IMR-90 (cell line): ENCODE results near the gene STEAP3.

Experiments used
- CTCF ChIP-seq: conservative IDR thresholded peaks from 2 replicates; pipeline ENCODE4 v1.5.1; 2012; ENCODE audit warnings: mild to moderate bottlenecking, low read depth, low read length, improper control_type of control experiment
- ELK1 ChIP-seq: fragments of 150-350 bp; IDR thresholded peaks from 2 replicates; pipeline ENCODE4 v1.6.1; 2016; ENCODE audit warnings: low read depth, mild to moderate bottlenecking, low read length, moderate library complexity, borderline replicate concordance
- MAFK ChIP-seq: IDR thresholded peaks from 2 replicates; pipeline ENCODE4 v1.6.1; 2012; ENCODE audit warnings: low read depth, low read length, improper control_type of control experiment
- MAZ ChIP-seq: IDR thresholded peaks from 2 replicates; pipeline ENCODE4 v1.6.1; 2012; ENCODE audit warnings: low read depth, mild to moderate bottlenecking, low read length, improper control_type of control experiment, moderate library complexity, borderline replicate concordance
- POLR2A ChIP-seq: IDR thresholded peaks from 2 replicates; pipeline ENCODE4 v1.6.1; 2012; ENCODE audit warnings: mild to moderate bottlenecking, low read depth, low read length
- RAD21 ChIP-seq: IDR thresholded peaks from 2 replicates; pipeline ENCODE4 v1.6.1; 2012; ENCODE audit warnings: low read length, improper control_type of control experiment
- RCOR1 ChIP-seq: IDR thresholded peaks from 2 replicates; pipeline ENCODE4 v1.6.1; 2012; ENCODE audit warnings: mild to moderate bottlenecking, low read length, improper control_type of control experiment; ENCODE audit not compliant: insufficient replicate concordance
- RFX5 ChIP-seq: IDR thresholded peaks from 2 replicates; pipeline ENCODE4 v1.8.0; 2012; ENCODE audit warnings: low read depth, mild to moderate bottlenecking, low read length, moderate library complexity

GRCh38 chr2:119263656-119264055 is 40.0 kb downstream of the STEAP3 start:
- TF ChIP-seq CTCF (no peak), MAFK (no peak), RAD21 (no peak), POLR2A (no peak), MAZ (no peak), ELK1 (no peak), RCOR1 (no peak), RFX5 (no peak)
